ENCODE measurements around the gene ARHGAP10.

GRCh38 chr4:147747787-147748454, 16.0 kb downstream of the ARHGAP10 start:
- no peak for TF ChIP-seq CTCF (IDR thresholded peaks at IDR 0.05; ENCODE audit: borderline replicate concordance, extremely low read depth, low read length, poor library complexity, severe bottlenecking)
- TF ChIP-seq EZH2 (IDR thresholded peaks at IDR 0.05; ENCODE audit: borderline replicate concordance, low read depth, low read length, severe bottlenecking) = no peak

Measured in DND-41 (cell line).